Jurkat, Clone E6-1 (cell line): ENCODE measurements around the gene GRWD1.

Experiments
- DNase-seq: peaks from one replicate; pipeline ENCODE4 v3.0.0-alpha.2; 2011; ENCODE audit warnings: low read depth, low spot score
- H3K4me3 ChIP-seq: 2 replicates; pipeline ENCODE4 v1.5.1; 2011; ENCODE audit warnings: mild to moderate bottlenecking, low read length, control low read depth, moderate library complexity

GRWD1 gene

GRCh38 chr19:48452289-48453190 lies 6.8 kb downstream of the GRWD1 start:
- no peak overlapping the region for H3K4me3 ChIP-seq
- no peak for DNase-seq

- H3K4me3 ChIP-seq, result no peak overlapping the region
- DNase-seq, result no peak
Observed at GRCh38 chr19:48454150-48454730, 8.5 kb downstream of the GRWD1 start.

- H3K4me3 ChIP-seq, result no peak within 1 kb of the TSS
- no peak for DNase-seq
Observed at GRCh38 chr19:48455171-48455907, 9.6 kb downstream of the GRWD1 start, which contains the start of gene KCNJ14. Gene KCNJ14 (plus strand): TSS chr19:48455574. CDS start chr19:48461725, 6,151 bp downstream.

GRCh38 chr19:48455908-48456562 lies 10.3 kb downstream of the GRWD1 start:
- no peak for DNase-seq
- H3K4me3 ChIP-seq, result no peak overlapping the region

GRCh38 chr19:48456864-48457263 lies 11.1 kb downstream of the GRWD1 start:
- no peak overlapping the region for H3K4me3 ChIP-seq
- no peak for DNase-seq

GRCh38 chr19:48458016-48458415 lies 12.2 kb downstream of the GRWD1 start:
- no peak overlapping the region for H3K4me3 ChIP-seq
- no peak for DNase-seq

GRCh38 chr19:48461651-48461981 lies 15.8 kb downstream of the GRWD1 start:
- DNase-seq, result no peak
- H3K4me3 ChIP-seq, result no peak overlapping the region

- no peak overlapping the region for H3K4me3 ChIP-seq
- no peak for DNase-seq
Observed at GRCh38 chr19:48461982-48462655, 16.3 kb downstream of the GRWD1 start.

GRCh38 chr19:48465215-48465614 lies 19.4 kb downstream of the GRWD1 start:
- H3K4me3 ChIP-seq, result no peak overlapping the region
- no peak for DNase-seq

- DNase-seq, result no peak
- no peak overlapping the region for H3K4me3 ChIP-seq
Observed at GRCh38 chr19:48466561-48467325, 21.0 kb downstream of the GRWD1 start.

- DNase-seq, result peak; percentile 100
- H3K4me3 ChIP-seq, result peak overlapping the region; percentile 76
Observed at GRCh38 chr19:48468772-48469288, 23.0 kb downstream of the GRWD1 start.

GRCh38 chr19:48469289-48469881 lies 23.6 kb downstream of the GRWD1 start, which contains the start of gene CYTH2:
Gene CYTH2 (plus strand): TSS chr19:48469369. CDS start chr19:48469508, 139 bp downstream.
- peak within 1 kb of the TSS; percentile 76 for H3K4me3 ChIP-seq
- peak; percentile 55 for DNase-seq

- no peak for DNase-seq
- peak overlapping the region; percentile 76 for H3K4me3 ChIP-seq
Observed at GRCh38 chr19:48469934-48470680, 24.3 kb downstream of the GRWD1 start.

- DNase-seq, result no peak
- no peak overlapping the region for H3K4me3 ChIP-seq
Observed at GRCh38 chr19:48470856-48471255, 25.1 kb downstream of the GRWD1 start.

GRCh38 chr19:48471836-48472235 lies 26.1 kb downstream of the GRWD1 start:
- DNase-seq, result no peak
- no peak overlapping the region for H3K4me3 ChIP-seq

GRCh38 chr19:48473161-48473966 lies 27.6 kb downstream of the GRWD1 start:
- no peak for DNase-seq
- H3K4me3 ChIP-seq, result no peak overlapping the region
